GM19324 (cell line): ENCODE results near the gene KY.

Experiments used
- ATAC-seq: cut with Tn5 transposase; IDR thresholded peaks from one replicate; pipeline ENCODE4 v1.9.1; 2021; ENCODE audit warnings: mild to moderate bottlenecking, moderate library complexity; ENCODE audit not compliant: unreplicated experiment, low FRiP score

KY gene

DNA sequence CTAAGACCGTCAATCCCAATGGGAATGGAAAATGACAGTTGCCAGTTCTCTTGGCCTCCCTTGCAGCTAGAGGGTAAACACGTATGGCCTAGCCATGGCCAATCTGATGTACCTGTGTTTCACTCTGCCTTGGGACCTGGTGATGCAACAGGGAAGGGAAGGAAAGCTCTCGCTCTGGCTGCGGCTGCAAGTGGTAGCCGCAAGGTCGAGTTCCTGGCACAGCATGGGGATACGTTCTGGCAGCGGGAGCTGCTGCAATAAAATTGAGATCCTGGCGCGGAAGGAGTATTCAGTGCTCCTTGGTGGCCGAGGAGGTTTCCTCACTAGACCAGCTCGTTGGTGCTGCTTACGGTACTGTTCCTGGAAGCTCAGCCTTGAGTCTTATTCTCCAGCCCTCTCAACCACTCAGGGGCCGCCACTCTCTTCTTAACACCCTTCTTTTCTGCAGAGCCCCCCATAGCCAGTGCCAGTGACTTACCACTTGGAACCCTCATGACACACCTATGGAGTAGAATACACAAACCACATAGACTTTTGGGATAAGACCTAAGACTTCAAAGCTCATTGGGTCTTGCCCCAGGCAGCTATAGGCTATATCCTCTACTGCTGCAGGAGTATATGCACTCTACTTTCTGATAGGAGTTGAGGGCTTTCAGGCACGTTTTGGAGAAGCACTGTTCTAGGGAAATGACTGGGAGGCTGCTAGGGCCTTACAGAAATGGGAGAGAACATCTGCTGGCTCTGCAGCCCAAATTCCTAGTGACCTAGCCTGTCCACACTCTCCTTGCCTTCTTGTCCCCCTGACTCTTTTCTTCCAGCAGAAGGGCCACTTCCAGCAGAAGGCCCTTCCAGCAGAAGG lies 2.7 kb downstream of the KY start:
- no peak for ATAC-seq

- ATAC-seq: no peak
Measured at GRCh38 chr3:134646086-134646485, 4.7 kb downstream of the KY start.

- no peak for ATAC-seq
Measured at GRCh38 chr3:134645515-134645914, 5.3 kb downstream of the KY start.

DNA sequence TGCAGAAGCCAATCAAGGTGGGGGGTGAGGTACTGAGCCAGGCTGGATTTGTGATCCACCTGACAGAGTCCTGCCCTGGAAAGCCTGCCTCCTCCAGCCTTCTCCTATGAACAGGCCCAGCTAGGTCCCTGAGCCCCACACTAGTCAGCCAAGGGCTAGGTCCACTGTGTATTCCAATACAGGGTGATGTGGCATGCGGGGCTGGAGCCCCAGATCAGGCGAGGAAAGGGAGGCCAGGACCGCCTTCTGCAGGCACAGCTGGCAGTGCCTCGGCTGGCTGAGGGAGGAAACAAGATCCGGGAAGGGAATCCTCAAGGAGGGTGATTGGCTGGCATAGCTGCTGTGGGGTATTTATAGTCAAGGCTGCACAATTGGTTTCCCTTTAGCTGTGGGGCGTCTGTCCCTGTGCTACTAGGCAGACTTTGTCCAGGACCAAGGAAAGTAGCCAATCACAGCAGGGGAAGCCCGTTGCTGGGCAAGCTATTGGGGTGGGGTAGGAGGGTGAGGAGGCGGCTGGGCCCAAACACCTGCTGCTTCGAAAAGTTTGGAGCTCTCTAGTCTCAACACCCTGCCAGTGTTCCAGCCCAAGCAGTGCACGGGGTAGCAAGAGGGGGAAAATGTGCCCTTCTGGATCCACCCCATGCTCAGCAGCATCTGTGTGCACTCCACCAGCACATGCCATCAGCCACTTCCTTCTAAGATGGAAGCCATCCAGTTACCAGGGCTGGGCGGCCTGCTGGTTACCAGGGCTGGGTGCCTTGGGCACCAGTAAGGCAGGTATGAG lies 5.9 kb downstream of the KY start:
- ATAC-seq: no peak

DNA sequence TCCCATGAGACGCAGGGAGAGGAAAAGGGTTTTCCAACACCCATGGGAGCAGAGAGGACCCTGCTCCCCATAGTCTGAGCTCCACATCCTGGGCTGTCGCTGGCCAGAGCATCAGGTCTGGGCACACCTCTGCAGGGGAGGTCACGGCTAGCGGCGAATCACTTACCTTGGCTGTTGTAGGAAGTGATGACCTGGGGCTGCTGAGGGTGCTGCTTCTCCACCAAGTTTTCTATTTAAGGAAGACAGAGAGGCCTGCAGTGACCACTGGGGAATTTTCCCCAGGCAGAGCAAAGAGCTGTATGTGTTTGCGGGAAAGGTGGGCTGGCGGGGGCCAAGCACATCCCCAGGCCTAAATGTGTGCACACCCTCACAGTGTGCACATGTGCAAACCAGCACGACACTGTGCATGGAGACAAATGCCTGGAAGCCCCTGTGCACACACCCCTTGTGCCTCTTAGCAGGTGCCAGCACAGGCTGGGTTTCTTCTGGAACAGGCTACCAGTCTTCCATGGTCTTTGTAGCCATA lies 7.6 kb downstream of the KY start:
- no peak for ATAC-seq

DNA sequence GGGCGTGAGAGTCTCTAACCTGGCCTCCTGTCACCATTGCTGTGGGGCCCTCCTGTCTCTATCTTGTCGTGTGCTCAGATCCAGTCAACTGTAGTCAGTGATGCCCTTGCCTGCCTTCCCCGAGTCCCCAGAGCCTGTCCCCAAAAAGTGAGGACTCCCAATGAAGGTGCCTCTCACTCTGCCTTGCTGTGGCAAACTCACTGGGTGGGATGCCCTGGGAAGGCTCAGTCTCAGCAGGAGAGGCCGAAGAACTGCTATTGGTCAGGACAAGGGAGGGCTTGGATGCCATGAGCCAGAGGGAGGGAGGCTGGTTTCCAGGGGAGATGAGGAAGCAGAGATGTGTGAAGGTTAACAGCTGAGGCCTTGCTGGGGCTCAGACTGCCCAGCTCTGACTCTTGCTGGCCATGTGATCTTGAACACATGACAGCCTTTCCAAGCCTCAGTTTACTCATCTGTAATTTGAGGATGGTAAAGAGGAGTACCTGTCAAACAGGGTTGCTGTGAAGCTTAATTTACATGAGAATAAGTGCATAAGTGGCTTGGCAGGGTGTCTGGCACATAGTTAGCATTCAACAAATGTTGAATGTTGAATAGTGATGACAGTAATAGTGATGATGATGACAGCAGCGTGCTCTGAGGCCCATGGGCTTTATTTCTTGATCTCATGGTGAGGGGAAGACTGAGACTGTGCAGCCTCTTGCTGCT lies 8.2 kb downstream of the KY start:
- ATAC-seq: no peak

DNA sequence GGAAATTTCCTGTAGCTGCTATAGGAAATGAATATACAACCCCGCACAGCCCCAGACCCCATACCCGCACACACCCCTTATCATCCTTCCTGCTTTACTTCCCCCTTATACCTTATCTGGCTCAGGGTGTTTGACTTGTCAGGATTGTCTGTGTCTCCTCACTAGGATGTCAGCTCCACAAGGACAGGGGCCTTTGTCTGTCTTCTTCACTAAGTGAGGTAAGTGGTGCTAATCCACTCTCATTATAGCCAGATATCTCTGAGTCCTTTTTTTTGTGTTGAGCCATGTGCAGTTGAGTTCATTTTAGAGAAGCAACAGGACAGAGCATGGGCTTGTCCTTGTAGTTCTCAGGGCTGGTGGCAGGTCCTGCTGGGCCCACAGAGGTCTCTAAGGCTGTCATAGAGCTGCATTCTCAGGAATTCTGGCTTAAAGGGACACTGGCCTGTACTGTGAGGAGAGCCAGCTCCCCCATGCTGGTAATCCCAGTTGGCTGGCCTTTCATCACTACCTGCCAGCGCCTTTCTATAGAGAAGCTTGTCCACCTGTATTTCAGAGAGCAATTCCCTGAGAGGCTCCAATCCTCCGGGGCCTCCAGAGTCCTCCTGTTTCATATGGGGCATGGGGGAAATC lies 9.0 kb downstream of the KY start:
- ATAC-seq: no peak

DNA sequence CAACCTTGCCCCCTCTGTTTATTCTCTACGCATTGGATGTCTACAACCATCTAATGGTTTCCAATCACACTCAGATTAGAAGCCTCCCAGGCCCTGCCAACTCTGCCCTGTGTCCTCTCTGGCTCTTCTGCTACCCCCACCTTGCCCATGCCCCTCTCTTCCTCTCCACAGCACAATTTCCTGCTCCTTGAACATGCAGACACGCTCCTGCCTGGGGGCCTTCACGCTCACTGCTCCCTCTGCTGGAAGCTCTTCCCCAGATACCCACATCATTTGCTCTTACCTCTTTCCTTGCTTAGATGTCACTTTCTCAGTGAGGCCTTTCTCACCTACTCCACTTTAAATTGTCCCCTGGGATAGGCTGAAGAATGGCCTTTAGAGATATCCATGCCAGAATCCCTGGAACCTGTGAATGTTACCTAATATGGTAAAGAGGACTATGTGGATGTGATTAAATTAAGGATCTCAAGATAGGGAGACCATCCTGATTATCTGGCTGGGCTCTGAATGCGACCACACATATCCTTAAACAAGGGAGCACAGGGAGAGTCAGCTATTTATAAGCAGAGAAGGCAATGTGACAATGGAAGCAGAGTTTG lies 9.9 kb downstream of the KY start:
- no peak for ATAC-seq

DNA sequence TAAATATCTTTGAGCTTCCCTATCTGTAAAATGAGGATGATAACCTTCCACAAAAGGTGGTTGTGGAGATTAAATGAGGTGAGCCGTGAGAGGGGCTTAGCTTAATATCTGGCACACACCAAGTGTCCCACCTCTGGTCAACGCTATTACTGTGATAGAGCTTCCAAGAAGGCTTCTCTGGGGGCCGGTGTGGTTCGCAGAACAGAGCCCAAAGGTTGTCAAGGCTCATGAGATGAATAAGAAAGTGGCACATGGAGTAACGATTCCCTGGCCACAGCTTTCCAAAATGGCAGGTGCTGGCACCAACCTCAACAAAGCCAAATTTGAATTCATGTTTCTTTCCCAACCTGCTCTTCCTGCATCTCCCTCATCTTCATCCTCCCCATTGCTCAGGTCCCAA lies 10.4 kb downstream of the KY start:
- no peak for ATAC-seq

GRCh38 chr3:134638385-134639030 lies 12.3 kb downstream of the KY start:
- no peak for ATAC-seq

DNA sequence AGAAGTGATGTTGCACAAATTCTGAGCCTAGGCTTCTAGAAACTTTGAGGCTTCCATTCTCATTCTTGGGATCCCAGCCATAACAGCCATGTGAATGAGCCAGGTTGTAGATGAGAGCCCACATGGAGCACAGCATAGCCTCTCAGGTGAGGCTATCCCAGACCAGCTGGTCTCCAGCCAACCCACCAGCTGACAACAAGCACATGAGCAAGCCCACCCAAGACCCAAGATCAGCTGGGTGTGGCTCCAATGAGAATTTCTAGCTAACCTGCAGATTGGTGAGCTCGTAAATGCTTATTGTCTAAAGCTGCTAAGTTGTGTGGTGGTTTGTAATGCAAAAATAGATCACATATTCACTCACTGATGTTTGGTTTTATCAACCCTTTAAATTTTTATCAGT lies 14.4 kb downstream of the KY start:
- no peak for ATAC-seq

DNA sequence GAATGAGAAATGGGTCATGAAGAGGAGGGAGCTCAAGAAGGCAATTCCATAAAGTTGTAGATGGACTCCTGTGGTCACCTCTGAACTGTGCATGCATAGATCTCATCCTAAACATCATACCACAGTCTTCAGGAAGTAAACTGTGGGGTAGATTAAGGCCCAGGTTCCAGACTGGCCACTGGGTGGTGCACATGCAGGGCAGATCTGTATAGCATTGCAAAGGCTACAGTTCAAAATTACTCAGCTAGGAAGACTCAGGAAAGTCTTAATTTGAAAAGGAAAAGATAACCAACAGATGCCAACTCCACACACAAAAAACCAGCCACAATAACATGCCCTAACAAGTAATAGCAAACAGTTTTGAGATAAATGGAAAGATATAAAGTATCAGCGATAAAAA lies 20.3 kb downstream of the KY start:
- ATAC-seq: no peak

- ATAC-seq: no peak
Measured at GRCh38 chr3:134628884-134629283, 21.9 kb downstream of the KY start.

DNA sequence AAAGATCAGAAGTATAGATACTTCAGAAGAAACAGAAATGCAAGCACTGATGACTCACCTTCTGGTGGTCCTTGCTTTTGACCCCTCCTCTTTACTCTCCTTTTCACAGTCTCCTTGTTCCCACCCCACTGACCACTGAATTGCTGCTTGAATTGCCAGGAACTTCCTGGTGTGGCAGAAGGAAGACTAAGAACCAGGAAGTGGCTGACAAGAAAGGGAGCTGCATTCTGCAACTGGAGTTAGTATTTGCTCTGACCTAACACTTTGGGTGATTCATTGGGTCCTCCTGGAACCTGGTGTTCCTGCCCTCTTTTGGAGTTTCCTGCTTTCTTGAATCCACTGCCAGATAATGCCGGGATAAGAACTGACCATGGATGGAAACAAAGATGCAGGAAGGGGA lies 23.0 kb downstream of the KY start:
- ATAC-seq: no peak

DNA sequence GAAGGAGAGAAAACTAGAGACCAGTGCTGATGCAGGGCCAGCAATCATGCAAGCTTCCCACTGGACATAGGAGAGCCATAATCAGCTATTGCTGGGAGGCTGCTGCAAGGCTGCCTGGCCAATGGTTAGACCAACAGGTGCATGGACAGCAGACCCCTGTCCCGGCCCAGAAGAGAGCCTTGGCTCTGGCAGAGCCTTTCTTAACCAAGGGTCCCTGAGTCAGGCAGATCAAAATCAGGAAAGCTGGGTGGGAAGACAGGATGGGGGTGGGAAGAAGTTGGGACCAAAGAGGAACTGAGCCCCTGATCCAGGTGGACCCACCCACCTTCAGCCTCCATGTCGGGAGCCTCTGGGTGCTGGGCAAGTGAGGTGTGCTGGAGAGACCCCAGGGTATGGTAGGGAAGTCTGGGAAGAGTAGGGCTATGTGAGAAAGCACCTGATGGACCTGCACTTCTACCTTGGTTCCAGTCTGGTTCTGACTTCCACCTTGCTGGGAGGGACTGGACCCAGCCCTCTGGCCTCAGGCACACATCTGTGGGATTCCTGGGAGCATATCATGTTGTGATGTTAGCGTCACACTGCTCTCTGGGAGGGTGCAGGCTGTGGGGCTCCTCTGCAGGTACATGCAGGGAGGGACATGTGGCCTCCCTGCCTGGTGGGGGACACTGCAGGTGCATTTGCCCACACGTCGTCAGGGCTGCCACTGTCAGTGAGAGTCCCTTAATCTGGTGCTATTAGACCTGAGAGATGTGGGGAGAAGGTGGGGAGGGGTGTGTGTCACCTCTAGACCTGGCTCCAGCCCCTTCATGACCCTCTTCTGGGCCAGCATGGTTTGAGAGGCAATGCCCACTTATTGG lies 24.7 kb downstream of the KY start:
- no peak for ATAC-seq

DNA sequence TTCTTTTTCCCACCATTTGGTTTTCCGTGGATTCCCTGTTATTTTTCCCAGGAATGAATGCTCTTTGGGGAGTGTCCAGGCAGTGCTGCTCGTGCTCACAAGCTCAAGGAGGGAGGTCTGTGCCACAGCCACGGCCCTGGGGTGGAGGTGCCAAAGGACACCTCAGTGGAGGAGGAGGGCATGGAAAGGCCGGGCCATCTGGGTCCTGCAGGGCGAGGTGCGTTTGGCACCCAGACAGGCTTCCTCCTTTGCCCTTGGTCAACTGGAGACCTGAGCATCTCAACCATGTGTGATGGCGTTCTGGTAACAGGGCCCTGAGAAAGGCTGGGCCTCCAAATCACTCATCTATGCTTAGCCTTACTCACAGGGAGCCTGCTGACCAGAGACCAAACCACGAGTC lies 25.4 kb downstream of the KY start:
- no peak for ATAC-seq

DNA sequence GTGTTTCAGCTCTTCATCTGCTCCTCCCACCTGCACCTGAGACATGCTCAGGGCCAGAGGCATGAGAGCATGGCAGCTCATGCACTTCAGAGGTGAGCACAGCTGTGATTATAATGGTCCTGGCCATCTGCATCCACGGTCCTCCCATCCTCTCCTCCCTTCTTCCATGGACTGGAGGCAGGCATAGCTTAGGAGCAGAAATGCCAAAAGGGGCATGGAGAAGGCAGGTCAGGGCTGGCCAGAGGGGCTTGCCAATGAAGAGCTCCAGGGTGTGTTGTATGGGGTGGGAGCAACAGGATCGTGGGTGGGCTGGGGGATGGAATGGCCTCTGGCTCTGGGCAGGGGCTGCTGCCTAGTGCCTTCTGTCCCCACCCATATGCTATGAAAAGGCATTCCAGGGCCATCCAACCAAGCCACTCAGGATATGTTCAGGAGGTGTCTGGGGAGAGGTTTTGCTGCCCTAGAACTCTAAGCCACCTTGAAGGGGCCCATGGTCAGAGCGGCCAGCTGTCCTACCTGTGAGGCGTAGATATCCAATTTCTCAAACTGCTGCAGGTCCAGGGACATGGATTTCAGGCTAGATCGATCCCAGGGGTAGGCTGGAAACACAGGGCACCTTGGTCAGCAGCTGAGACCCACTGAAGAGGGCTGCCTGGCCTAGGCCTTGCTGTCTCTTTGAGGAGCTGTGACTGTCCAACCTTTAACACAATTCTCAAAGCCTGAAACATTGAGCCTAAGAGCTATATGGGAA lies 26.1 kb downstream of the KY start:
- no peak for ATAC-seq

GRCh38 chr3:134623615-134624245 lies 27.1 kb downstream of the KY start:
- ATAC-seq: no peak
